22Rv1 (cell line): ENCODE measurements around the gene TRIM52.
A peak's percentile ranks its signal among the peaks of the same experiment; 100 is the strongest.
"Not testable (repeated sequence)": the region's sequence is repeated elsewhere in the genome, so short reads cannot be mapped to it uniquely, and the experiment has no call there.

Experiments
- H3K27ac ChIP-seq: fragments of 450-650 bp; 2 replicates; pipeline ENCODE4 v1.5.1; 2017
- ZFX ChIP-seq: fragments of 450-650 bp; IDR thresholded peaks from 2 replicates; pipeline ENCODE4 v1.6.1; 2017; ENCODE audit warnings: antibody characterized with exemption, borderline replicate concordance
- TF ChIP-seq, protein P1 (sequence below): fragments of 450-650 bp; IDR thresholded peaks from 2 replicates; pipeline ENCODE4 v1.5.1; 2017; ENCODE audit warnings: mild to moderate bottlenecking

TRIM52 gene

DNA sequence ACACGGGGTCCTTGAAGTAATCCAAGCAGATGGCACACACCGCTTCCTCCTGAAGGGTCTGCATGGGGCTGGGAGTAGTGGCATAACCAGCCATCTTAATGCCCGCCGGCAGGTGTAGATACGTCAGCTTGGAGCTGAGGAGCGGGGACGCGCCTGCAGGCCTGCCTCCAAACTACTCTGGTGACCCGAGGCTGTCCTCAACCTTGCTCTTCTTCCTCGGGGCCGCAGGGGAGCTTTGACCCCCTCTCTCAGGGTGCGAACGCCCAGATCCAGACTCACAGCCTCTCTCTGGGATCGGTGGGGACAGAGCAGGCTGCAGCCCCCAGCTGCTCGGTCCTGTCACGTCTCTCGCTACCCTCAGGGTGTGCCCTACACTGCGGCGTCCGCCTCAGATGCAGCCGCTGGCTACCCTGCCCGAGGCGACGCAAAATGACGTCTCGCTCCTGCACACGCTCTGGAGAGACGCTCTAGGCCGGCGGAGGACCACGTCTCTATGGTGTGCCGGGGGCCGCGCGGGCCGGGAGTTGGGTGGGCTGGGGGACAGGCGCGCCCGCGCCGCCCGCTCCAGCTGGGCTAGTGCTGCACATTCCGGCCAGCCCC is at the start of gene TRIM52:
Gene TRIM52 (minus strand): TSS at position 424 of the 600 bp plus-strand sequence. CDS start 330 bp downstream, at position 94.
- H3K27ac ChIP-seq: peak within 1 kb of the TSS; percentile 90
- TF ChIP-seq, protein P1, sequence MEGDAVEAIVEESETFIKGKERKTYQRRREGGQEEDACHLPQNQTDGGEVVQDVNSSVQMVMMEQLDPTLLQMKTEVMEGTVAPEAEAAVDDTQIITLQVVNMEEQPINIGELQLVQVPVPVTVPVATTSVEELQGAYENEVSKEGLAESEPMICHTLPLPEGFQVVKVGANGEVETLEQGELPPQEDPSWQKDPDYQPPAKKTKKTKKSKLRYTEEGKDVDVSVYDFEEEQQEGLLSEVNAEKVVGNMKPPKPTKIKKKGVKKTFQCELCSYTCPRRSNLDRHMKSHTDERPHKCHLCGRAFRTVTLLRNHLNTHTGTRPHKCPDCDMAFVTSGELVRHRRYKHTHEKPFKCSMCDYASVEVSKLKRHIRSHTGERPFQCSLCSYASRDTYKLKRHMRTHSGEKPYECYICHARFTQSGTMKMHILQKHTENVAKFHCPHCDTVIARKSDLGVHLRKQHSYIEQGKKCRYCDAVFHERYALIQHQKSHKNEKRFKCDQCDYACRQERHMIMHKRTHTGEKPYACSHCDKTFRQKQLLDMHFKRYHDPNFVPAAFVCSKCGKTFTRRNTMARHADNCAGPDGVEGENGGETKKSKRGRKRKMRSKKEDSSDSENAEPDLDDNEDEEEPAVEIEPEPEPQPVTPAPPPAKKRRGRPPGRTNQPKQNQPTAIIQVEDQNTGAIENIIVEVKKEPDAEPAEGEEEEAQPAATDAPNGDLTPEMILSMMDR: no peak
- no peak for TF ChIP-seq ZFX

DNA sequence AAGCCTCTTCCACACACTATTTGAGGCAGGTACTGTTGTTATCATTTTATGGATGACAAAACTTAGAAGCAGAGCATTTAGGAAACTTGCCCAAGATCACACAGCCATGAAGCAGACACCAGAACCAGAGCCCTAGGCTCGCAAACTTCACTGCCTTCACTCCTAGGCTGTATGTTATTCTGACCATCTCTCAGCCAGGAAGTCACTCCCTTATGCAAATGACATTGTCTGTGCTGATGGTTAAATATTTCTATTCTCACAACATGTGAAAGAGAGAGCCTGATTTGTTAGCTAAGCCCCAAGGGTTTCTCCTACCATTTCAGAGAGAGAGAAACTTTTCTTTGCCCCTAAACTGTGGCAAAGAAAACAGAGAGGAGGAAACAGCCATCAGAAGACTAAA is 26.4 kb upstream of the TRIM52 start:
- H3K27ac ChIP-seq: not testable (repeated sequence)

DNA sequence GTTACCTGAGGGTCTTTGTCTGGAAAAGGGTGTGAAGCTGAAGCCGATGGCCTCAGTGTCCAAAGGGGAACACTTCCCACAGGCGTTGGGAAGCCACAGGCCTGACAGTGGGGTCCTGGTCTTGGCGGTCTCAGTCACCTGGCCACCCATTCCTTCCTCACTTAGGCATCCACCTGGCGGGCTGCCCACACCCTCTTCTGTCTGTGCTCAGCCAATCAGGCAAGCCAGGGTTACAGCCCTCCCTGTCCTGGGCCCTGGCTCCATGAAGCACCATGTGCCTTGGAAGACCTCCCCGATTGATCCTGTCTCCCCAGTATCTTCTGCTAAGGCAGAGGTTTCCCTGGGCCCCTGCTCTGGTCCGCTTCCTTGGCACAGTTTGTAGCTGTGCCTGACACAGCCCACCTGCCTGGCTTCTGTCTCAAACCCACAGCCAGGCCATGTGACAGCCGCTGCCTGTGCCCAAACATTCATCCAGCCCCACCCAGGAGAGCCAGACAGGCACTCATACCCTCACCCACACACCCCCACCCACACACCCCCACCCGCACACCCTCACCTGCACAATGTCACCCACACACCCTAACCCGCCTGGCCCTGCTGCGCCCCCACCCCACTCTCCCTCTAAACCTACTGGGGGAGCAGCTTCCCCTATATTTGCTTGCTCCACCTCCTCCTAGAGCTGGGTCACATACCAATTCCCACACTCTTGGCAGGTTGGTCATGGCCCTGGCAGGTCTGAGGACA is 25.2 kb upstream of the TRIM52 start:
- H3K27ac ChIP-seq: not testable (repeated sequence)

DNA sequence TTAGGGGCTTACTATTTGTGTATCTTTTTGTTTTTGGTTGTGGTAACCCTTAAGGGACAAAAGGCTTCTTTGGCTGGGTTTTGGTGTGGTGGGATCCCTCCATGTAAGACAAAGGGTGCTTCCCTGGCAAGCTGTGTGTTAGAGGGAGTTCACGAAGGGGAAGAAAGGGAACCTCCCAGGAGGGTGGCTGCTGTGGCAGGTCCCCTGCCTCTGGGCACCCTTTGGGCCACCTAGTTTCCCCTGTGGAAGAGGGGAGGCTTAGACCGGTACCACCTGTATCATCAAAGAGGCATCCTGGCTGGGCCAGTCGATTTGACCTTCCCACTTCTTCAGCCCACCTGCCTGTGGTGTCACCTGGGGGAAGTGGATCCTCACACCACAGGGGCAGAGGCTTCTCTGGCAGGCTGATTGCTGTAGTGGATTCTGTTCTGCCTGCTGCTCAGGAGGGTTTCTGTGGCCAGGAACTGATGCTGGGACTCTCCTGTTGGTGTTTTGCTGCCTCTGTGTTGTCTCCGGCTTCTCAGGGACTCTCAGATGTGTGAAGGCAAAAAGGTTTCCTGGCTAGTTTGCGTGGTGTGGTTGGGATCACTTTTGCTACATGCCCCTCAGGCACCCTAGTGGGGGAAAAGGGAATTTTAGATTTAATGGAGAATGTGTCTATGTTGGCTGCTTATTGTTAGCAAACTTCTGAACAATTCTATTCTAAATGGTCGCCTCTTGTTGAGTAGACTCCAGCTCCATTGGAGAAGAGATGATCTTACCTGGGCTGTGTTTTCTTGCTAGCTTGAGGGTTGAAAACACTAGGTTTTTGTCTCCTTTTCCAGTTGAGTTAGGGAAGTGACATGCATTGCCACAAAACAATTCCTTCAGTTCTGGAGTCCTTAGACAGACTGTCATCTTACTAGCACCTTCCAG is 23.2 kb upstream of the TRIM52 start:
- H3K27ac ChIP-seq: not testable (repeated sequence)
- TF ChIP-seq, protein P1: peak; percentile 27; the same call in 1 of the 2 replicates

DNA sequence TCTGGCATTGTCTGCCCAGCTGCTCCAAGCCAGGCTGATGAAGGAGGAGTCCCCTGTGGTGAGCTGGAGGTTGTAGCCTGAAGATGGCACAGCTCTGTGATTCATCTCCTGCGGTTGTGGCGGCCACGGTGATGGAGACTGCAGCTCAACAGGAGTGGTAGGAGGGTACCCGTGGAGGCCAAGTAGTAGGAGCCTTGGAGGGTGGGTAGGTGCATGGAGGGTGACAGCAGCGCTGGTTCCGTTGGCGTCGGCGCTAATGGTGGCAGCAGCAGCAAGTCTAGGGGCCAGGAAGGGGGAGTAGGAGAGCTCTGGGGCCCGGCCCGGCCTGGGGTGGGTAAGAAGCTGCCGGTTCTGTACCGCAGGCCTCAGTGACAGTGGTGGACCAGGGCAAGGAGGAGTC is 22.4 kb upstream of the TRIM52 start:
- H3K27ac ChIP-seq: no peak overlapping the region
- no peak for TF ChIP-seq ZFX
- TF ChIP-seq, protein P1: no peak

DNA sequence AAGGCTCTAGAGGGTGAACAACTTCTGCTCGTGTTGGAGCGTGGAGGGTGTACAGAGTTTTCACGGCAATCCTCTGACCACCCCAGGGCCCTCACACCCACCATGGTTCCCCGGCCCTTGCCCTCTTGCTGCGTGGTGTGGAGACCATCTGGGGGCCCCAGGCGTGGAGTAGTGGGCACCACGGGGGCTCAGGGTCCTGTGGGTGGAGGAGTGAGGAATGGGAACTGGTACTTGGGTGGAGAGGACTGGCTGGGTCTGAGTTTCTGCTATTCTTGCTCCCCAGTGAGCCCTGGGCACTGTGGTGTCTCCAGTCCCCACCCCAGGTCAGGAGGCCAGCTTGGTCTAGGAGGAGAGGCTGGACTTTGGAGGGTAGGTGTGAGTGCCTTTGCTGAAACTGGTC is 21.9 kb upstream of the TRIM52 start:
- no peak overlapping the region for H3K27ac ChIP-seq
- TF ChIP-seq ZFX: no peak
- TF ChIP-seq, protein P1: no peak

DNA sequence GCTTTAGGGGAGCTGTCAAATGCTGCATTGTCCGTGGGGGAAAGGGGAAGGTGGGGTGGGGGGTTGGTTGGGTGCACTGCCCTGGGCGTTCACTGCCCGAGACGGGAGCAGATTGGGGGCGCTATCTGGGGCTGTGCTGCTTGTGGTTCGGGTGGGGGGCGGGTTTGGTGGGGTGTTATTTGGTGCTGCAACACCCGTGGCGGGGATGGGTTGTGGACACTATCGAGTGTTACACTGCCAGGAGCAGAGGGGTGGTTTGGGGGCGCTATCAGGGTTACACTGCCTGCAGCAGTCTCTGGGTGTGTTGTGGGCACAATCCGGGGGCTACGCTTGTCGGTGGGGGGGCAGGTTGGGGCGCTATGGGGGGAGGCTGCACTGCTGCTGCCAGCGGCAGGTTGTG is 21.5 kb upstream of the TRIM52 start:
- not testable (repeated sequence) for H3K27ac ChIP-seq

DNA sequence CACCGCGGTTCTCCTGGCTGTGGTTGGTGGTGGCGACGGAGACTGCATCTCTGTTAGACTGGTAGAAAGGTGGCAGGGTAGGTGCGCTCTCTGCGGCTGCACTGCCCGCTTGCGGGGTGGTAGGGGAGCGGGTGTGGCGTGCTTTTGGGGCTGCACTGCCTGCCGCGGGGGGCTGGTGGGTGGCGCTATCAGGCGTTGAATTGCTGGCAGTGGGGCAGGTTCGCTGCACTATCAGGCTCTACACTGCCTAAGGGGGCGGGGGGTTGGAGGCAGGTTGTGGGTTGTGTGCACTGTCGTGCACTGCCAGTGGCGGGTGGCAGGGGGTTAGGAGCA is 21.0 kb upstream of the TRIM52 start:
- no peak for TF ChIP-seq ZFX
- TF ChIP-seq, protein P1: no peak
- H3K27ac ChIP-seq: peak overlapping the region; percentile 82
